Measurements from ENCODE around the gene HMGN2. TPM values are rescaled to one million over a fixed set of nuclear protein-coding genes. Genes with fewer than 3 reads are reported as not detected.

The HMGN2 gene
- total RNA-seq, 1 donor from 2014 or later = 299 TPM

Other genes with a start within 250 kb of the HMGN2 start
- gene CEP85, start 238.2 kb upstream of the HMGN2 start, total RNA-seq = 9.7 and 19.0 TPM in 2 replicates
- gene SH3BGRL3, start 192.4 kb upstream of the HMGN2 start, total RNA-seq = 29.7 and 35.7 TPM in 2 replicates
- 3.0 and 4.3 TPM in 2 replicates for gene UBXN11, start 165.8 kb upstream of the HMGN2 start, total RNA-seq
- not detected in 2 replicates for gene CD52, start 154.5 kb upstream of the HMGN2 start, total RNA-seq
- 0.35 TPM in 1 of 2 replicates, not detected in the other for gene CRYBG2, start 118.3 kb upstream of the HMGN2 start, total RNA-seq
- gene ZNF683, start 99.7 kb upstream of the HMGN2 start, total RNA-seq = not detected in 2 replicates
- gene LIN28A, start 61.6 kb upstream of the HMGN2 start, total RNA-seq = not detected in 2 replicates
- gene DHDDS, start 40.1 kb upstream of the HMGN2 start, total RNA-seq = 41.7 and 53.6 TPM in 2 replicates
- gene RPS6KA1, start 57.3 kb downstream of the HMGN2 start, total RNA-seq = 12.8 and 13.5 TPM in 2 replicates
- 12.5 and 15.1 TPM in 2 replicates for gene ARID1A, start 223.6 kb downstream of the HMGN2 start, total RNA-seq

Data from pulmonary artery endothelial cell (primary cell).